Heart right ventricle (tissue), 16 donors: ENCODE data around the gene SLC4A2. TPM values are rescaled to one million over a fixed set of nuclear protein-coding genes. Genes with fewer than 3 reads are reported as not detected.

Experiments used
- ATAC-seq, 8 donors: fragments of 200-7000 bp; cut with Tn5 transposase; one replicate each; pipeline ENCODE4 v1.9.1; 2020; ENCODE audit warnings: mild to moderate bottlenecking in 8 of 8, moderate library complexity in 8 of 8, moderate number of reproducible peaks in 1 of 8
- DNase-seq, 2 donors: peaks; one replicate each; pipeline ENCODE4 v3.0.0-alpha.2; 2020
- H3K27ac ChIP-seq, 10 donors: fragments of 200-600 bp; sonication (generic) in 2 of 10; one replicate each; pipeline versions ENCODE4 v1.5.0 to v1.8.0; 2020 to 2022; ENCODE audit warnings: mild to moderate bottlenecking in 3 of 10
- H3K27me3 ChIP-seq, 7 donors: fragments of 200-600 bp; one replicate each; pipeline ENCODE4 v1.8.0; 2021 to 2022; ENCODE audit warnings: mild to moderate bottlenecking in 2 of 7
- H3K36me3 ChIP-seq, 9 donors: fragments of 200-600 bp; sonication (generic) in 1 of 9; one replicate each; pipeline versions ENCODE4 v1.5.0 to v1.8.0; 2020 to 2022; ENCODE audit warnings: mild to moderate bottlenecking in 2 of 9
- H3K4me1 ChIP-seq, 9 donors: fragments of 200-600 bp; sonication (generic) in 1 of 9; one replicate each; pipeline versions ENCODE4 v1.5.0 to v1.8.0; 2020 to 2022; ENCODE audit warnings: mild to moderate bottlenecking in 4 of 9
- H3K4me3 ChIP-seq, 10 donors: fragments of 200-600 bp; sonication (generic) in 2 of 10; one replicate each; pipeline versions ENCODE4 v1.5.0 to v1.8.0; 2020 to 2022; ENCODE audit warnings: mild to moderate bottlenecking in 7 of 10, moderate library complexity in 2 of 10
- H3K9me3 ChIP-seq, 11 donors: fragments of 200-600 bp in 10 of 11; sonication (generic) in 2 of 11; one replicate each; pipeline versions ENCODE4 v1.5.0 to v1.8.0; 2013 to 2022; ENCODE audit warnings: mild to moderate bottlenecking in 2 of 11, control low read depth in 1 of 11, moderate library complexity in 1 of 11
- CTCF ChIP-seq, 9 donors: fragments of 200-600 bp; sonication (generic) in 2 of 9; IDR thresholded peaks; one replicate each; pipeline versions ENCODE4 v1.5.0 to v1.8.0; 2021 to 2022; ENCODE audit warnings: antibody characterized with exemption in 9 of 9, mild to moderate bottlenecking in 5 of 9, moderate library complexity in 1 of 9
- WGBS, 2 donors: extraction: QIAGEN DNeasy Blood & Tissue Kit; methylation state at CpG; one replicate each; pipeline ENCODE4 v1.1.7; 2013; ENCODE audit warnings: inconsistent platforms in 1 of 2; 5-methylcytosine and 5-hydroxymethylcytosine counted together
- intact Hi-C, 10 donors: fragments of 100-400 bp; cut with DNase I; formaldehyde crosslinking; loops; one replicate each; pipeline versions ENCODE4 v1.11.1 to v1.14.2; 2022
- polyA plus RNA-seq, 2 donors: library from polyadenylated mRNA; stranded (reverse); fragments of 200-250 nt; gene quantifications; one replicate each; pipeline ENCODE4 v1.2.3, GENCODE V29; 2013
- total RNA-seq, 10 donors: library from RNA; stranded (reverse); fragmentation: NEBNext Ultra II Directional in 3 of 10; extraction: Animal tissue kit (Norgen Biotek cat#: 25700) in 3 of 10; gene quantifications; one replicate each; pipeline versions ENCODE4 v1.2.1 to v1.2.4, GENCODE V29; 2021 to 2023
- donor health status: Arrhythmogenic right ventricular cardiomyopathy.
- donor health status: ischemic (EF 13 %, LVEDD 7.1; RV severe dilation, severe dysfunction).
- donor health status: healthy with polysubstance abuse.
- donor health status: DM: no; HTN: yes; CAD: no.
- donor health status: DM: no; HTN: no; CAD: no.
- donor health status: ischemic (EF 25% LVEDD 6.9; RV normal size, moderate dysfunction).
- donor health status: ischemic (EF 25% LVEDD 5.7; RV mildly dilated, moderate dysfunction).
- donor health status: healthy.
- donor health status: DM: yes; HTN: yes; CAD: no.
- donor health status: Ischemic cardiomyopathy.
- donor health status: ischemic (EF 35%, LVEDD 5.7; RV mildly dilated, moderate dysfunction).
- donor health status: nonischemic (EF 11% LVEDD 7.7; RV severe dilation, severe dysfunction).
- donor health status: DM: yes; HTN: yes; CAD: no.
- donor health status: PGD.
- donor health status: ischemic (EF 29% LVEDD 5.4; RV normal size, mild dysfunction).
- donor health status: nonischemic (EF 23%, LVEDD 6.1; RV moderate dilation, normal function).

Gene SLC4A2
- total and polyA plus RNA-seq, 12 donors = 36.0 to 109 (median 54.6) TPM

- H3K4me1 ChIP-seq = peaks cover 3 to 21% (median 14%) of the 10 kb centered on the region in 9 donors
- peak; percentile 95 to 100 for DNase-seq
- intact Hi-C loops = loop anchor here in 6 of 10 donors (1.0 to 5.0 kb wide), 7 partner anchors 30 to 84 kb away; partner anchors contain the start of genes SLC4A2 (in 2 of the 6) and AGAP3 (in 1 of the 6)
- ATAC-seq = peak; percentile 94 to 98 (median 96)
- peak within 1 kb of the TSS; percentile 29 to 84 (median 74) for H3K4me3 ChIP-seq
- peak in 8 of 9 donors; percentile 39 to 82 (median 64) for TF ChIP-seq CTCF (IDR thresholded peaks at IDR 0.05)
- 1% methylated on average over 53 of the region's 53 CpGs for WGBS, 2 donors
- no peaks in the 10 kb centered on the region for H3K9me3 ChIP-seq
- peaks cover 0 to 19% (median 0%) of the 10 kb centered on the region in 9 donors for H3K36me3 ChIP-seq
- H3K27me3 ChIP-seq = peaks cover 0 to 3% (median 0%) of the 10 kb centered on the region in 7 donors
- H3K27ac ChIP-seq = peak within 1 kb of the TSS; percentile 36 to 91 (median 82)
These were observed 31.1 kb upstream of the SLC4A2 start, which contains the start of gene ABCB8 for GRCh38 chr7:151028131-151028947. ABCB8 (plus strand) TSS chr7:151028450; CDS start chr7:151028516, 66 bp downstream.

GRCh38 chr7:151028948-151029501 is 30.4 kb upstream of the SLC4A2 start:
- Histone ChIP-seq H3K4me3 (peak overlapping the region; percentile 29 to 84 (median 74)), H3K36me3 (peaks cover 0 to 25% (median 0%) of the 10 kb centered on the region in 9 donors), H3K9me3 (no peaks in the 10 kb centered on the region), H3K27me3 (no peaks in the 10 kb centered on the region), H3K27ac (peak overlapping the region; percentile 36 to 91 (median 82)), H3K4me1 (peaks cover 3 to 21% (median 14%) of the 10 kb centered on the region in 9 donors)
- ATAC-seq (peak in 1 of 8 donors; percentile 0), DNase-seq (no peak)
- intact Hi-C loops = loop anchor here in 6 of 10 donors (1.0 to 5.0 kb wide), 7 partner anchors 29 to 83 kb away; partner anchors contain the start of genes SLC4A2 (in 2 of the 6) and AGAP3 (in 1 of the 6)
- no peak for TF ChIP-seq CTCF (IDR thresholded peaks at IDR 0.05)
- WGBS, 2 donors = 52 to 56% methylated on average over 17 of the region's 17 CpGs

- intact Hi-C loops = loop anchor here in 4 of 10 donors (2.0 to 10.0 kb wide), 3 partner anchors 26 to 81 kb away; partner anchors contain the start of gene CDK5 (in 1 of the 4)
- peaks cover 0 to 43% (median 5%) of the 10 kb centered on the region in 9 donors for H3K36me3 ChIP-seq
- ATAC-seq (no peak), DNase-seq (no peak)
- TF ChIP-seq CTCF (IDR thresholded peaks at IDR 0.05) = no peak
- no peaks in the 10 kb centered on the region for H3K9me3 ChIP-seq
- H3K4me1 ChIP-seq = peaks cover 3 to 33% (median 21%) of the 10 kb centered on the region in 9 donors
- WGBS, 2 donors = 93 to 95% methylated on average over 4 of the region's 4 CpGs
- H3K4me3 ChIP-seq = no peak overlapping the region
- no peak overlapping the region for H3K27ac ChIP-seq
- H3K27me3 ChIP-seq = no peaks in the 10 kb centered on the region
These were observed 28.4 kb upstream of the SLC4A2 start for GRCh38 chr7:151031011-151031410.
